Naive thymus-derived CD4-positive, alpha-beta T cell (primary cell): ENCODE results near the gene OSBPL5. TPM values are rescaled to one million over a fixed set of nuclear protein-coding genes. Genes with fewer than 3 reads are reported as not detected.

Experiments used
- ATAC-seq: fragments of 150-1000 bp; cut with Tn5 transposase; 2 replicates; pipeline ENCODE4 v1.10.0; 2021; ENCODE audit warnings: mild to moderate bottlenecking, moderate library complexity
- CTCF ChIA-PET: fragments of 350-600 bp; sonication (Branson Sonifier 250); formaldehyde crosslinking; loops from one replicate; lab custom pipeline; 2021; ENCODE audit warnings: antibody characterized with exemption; lab: Charles Lee
- POLR2A ChIA-PET: fragments of 350-600 bp; sonication (Branson Sonifier 250); formaldehyde crosslinking; loops from one replicate; lab custom pipeline; 2021; ENCODE audit warnings: antibody characterized with exemption, inconsistent platforms; lab: Charles Lee
- DNase-seq, 9 donors: peaks; one replicate each; pipeline versions ENCODE4 v3.0.0 to v3.0.0-alpha.2; 2020 to 2022; ENCODE audit warnings: mixed read lengths in 1 of 9
- H3K27ac ChIP-seq: one replicate; pipeline ENCODE4 v1.7.0; 2013; ENCODE audit warnings: mild to moderate bottlenecking, low read depth, low read length, moderate library complexity
- H3K27me3 ChIP-seq, 2 donors: one replicate each; pipeline ENCODE4 v1.7.0; 2013; ENCODE audit warnings: low read length in 2 of 2, mild to moderate bottlenecking in 2 of 2, moderate library complexity in 2 of 2; ENCODE audit not compliant: control insufficient read depth in 2 of 2, insufficient read depth in 2 of 2
- H3K36me3 ChIP-seq, 3 experiments: 1 replicate in 2 of 3; 2 replicates in 1 of 3; pipeline ENCODE4 v1.7.0; 2013; ENCODE audit warnings: low read length in 3 of 3, mild to moderate bottlenecking in 3 of 3, moderate library complexity in 1 of 3; ENCODE audit not compliant: insufficient read depth in 3 of 3, control insufficient read depth in 2 of 3
- H3K4me1 ChIP-seq, 2 donors: one replicate each; pipeline ENCODE4 v1.7.0; 2013; ENCODE audit warnings: low read length in 2 of 2, mild to moderate bottlenecking in 2 of 2, moderate library complexity in 1 of 2; ENCODE audit not compliant: control insufficient read depth in 2 of 2, insufficient read depth in 2 of 2
- H3K4me3 ChIP-seq: 2 replicates; pipeline ENCODE4 v1.7.0; 2013; ENCODE audit warnings: mild to moderate bottlenecking, low read length
- H3K9me3 ChIP-seq, 3 experiments: 1 replicate in 2 of 3; 2 replicates in 1 of 3; pipeline ENCODE4 v1.7.0; 2013; ENCODE audit warnings: low read length in 3 of 3; ENCODE audit not compliant: control insufficient read depth in 2 of 3
- H3K27ac Mint-ChIP-seq, 9 donors: one replicate each; pipeline ENCODE4 v1.8.0; 2020 to 2022; ENCODE audit warnings: mixed read lengths in 9 of 9, mild to moderate bottlenecking in 8 of 9, moderate library complexity in 5 of 9, inconsistent platforms in 2 of 9
- H3K27me3 Mint-ChIP-seq, 5 donors: one replicate each; pipeline ENCODE4 v1.8.0; 2021 to 2022; ENCODE audit warnings: mixed read lengths in 5 of 5, mild to moderate bottlenecking in 1 of 5
- H3K36me3 Mint-ChIP-seq, 5 donors: one replicate each; pipeline ENCODE4 v1.8.0; 2020 to 2022; ENCODE audit warnings: mixed read lengths in 5 of 5, mild to moderate bottlenecking in 3 of 5, inconsistent platforms in 1 of 5
- H3K4me1 Mint-ChIP-seq, 7 donors: one replicate each; pipeline ENCODE4 v1.8.0; 2020 to 2022; ENCODE audit warnings: mixed read lengths in 7 of 7, mild to moderate bottlenecking in 3 of 7, inconsistent platforms in 1 of 7
- H3K4me3 Mint-ChIP-seq, 10 donors: one replicate each; pipeline ENCODE4 v1.8.0; 2020 to 2022; ENCODE audit warnings: mild to moderate bottlenecking in 10 of 10, mixed read lengths in 10 of 10, moderate library complexity in 6 of 10, inconsistent platforms in 2 of 10
- H3K9me3 Mint-ChIP-seq, 11 donors: one replicate each; pipeline ENCODE4 v1.8.0; 2020 to 2022; ENCODE audit warnings: mixed read lengths in 11 of 11, mild to moderate bottlenecking in 4 of 11, inconsistent platforms in 1 of 11, moderate library complexity in 1 of 11
- intact Hi-C, 2 donors: fragments of 100-400 bp; cut with micrococcal nuclease; formaldehyde crosslinking; loops; one replicate each; pipeline ENCODE4 v1.15.1; 2023
- polyA plus RNA-seq, 2 donors: library from polyadenylated mRNA; unstranded; fragments of 300-500 nt; fragmentation: Illumina TruSeq; gene quantifications; one replicate each; pipeline ENCODE4 v1.2.3, GENCODE V29; 2021
- total RNA-seq, 6 experiments: library from RNA in 5 of 6; stranded (reverse) in 5 of 6; gene quantifications; 1 replicate in 5 of 6; 2 replicates in 1 of 6; pipeline ENCODE4 v1.2.3 and lab custom pipeline; 2021 to 2026

OSBPL5 gene
- total and polyA plus RNA-seq, 7 experiments from 2014 or later = 0.51 to 76.7 (median 5.5) TPM

GRCh38 chr11:3052109-3052479 lies 113.0 kb downstream of the OSBPL5 start:
- H3K4me3 Mint-ChIP-seq = no peak overlapping the region
- intact Hi-C loops = no loop called here
- H3K27ac ChIP-seq = no peak overlapping the region
- no peak overlapping the region for H3K4me3 ChIP-seq
- H3K27ac Mint-ChIP-seq = no peak overlapping the region
- CTCF ChIA-PET = no interaction called here
- peaks cover 0 to 9% (median 6%) of the 10 kb centered on the region in 5 donors for H3K36me3 Mint-ChIP-seq
- H3K9me3 Mint-ChIP-seq = no peaks in the 10 kb centered on the region
- ATAC-seq = no peak
- no peaks in the 10 kb centered on the region for H3K27me3 ChIP-seq
- H3K9me3 ChIP-seq = no peaks in the 10 kb centered on the region
- H3K4me1 ChIP-seq = peaks cover 18 to 29% of the 10 kb centered on the region in 2 donors
- H3K27me3 Mint-ChIP-seq = no peaks in the 10 kb centered on the region
- H3K36me3 ChIP-seq = peaks cover 0 to 39% (median 0%) of the 10 kb centered on the region in 3 experiments
- POLR2A ChIA-PET = no interaction called here
- peaks cover 37 to 59% (median 55%) of the 10 kb centered on the region in 7 donors for H3K4me1 Mint-ChIP-seq
- no peak for DNase-seq

- ChIA-PET CTCF (interaction anchor here (1.2 to 1.4 kb wide), 2 partner anchors 13 to 76 kb away, joined by 3 read pairs; no protein-coding TSS in a partner anchor), POLR2A (no interaction called here)
- ATAC-seq = no peak
- intact Hi-C loops = no loop called here
- no peaks in the 10 kb centered on the region for H3K27me3 ChIP-seq
- Mint-ChIP-seq H3K27ac (peak overlapping the region in 2 of 9 donors; percentile 44 to 62), H3K27me3 (no peaks in the 10 kb centered on the region), H3K9me3 (no peaks in the 10 kb centered on the region), H3K4me1 (peaks cover 37 to 58% (median 54%) of the 10 kb centered on the region in 7 donors), H3K36me3 (peaks cover 0 to 9% (median 6%) of the 10 kb centered on the region in 5 donors), H3K4me3 (peak overlapping the region in 1 of 10 donors; percentile 65)
- DNase-seq = no peak
- no peaks in the 10 kb centered on the region for H3K9me3 ChIP-seq
- H3K36me3 ChIP-seq = peaks cover 0 to 37% (median 0%) of the 10 kb centered on the region in 3 experiments
- H3K27ac ChIP-seq = no peak overlapping the region
- H3K4me3 ChIP-seq = no peak overlapping the region
- peaks cover 17 to 27% of the 10 kb centered on the region in 2 donors for H3K4me1 ChIP-seq
Observed at GRCh38 chr11:3051196-3052108, 113.7 kb downstream of the OSBPL5 start.

- ChIA-PET POLR2A (no interaction called here), CTCF (interaction anchor here (1.2 to 1.4 kb wide), 2 partner anchors 12 to 75 kb away, joined by 3 read pairs; no protein-coding TSS in a partner anchor)
- H3K27ac Mint-ChIP-seq = peak overlapping the region in 3 of 9 donors; percentile 6 to 93 (median 46)
- H3K4me3 Mint-ChIP-seq = peak overlapping the region in 1 of 10 donors; percentile 9
- Histone ChIP-seq H3K4me1 (peaks cover 8 to 18% of the 10 kb centered on the region in 2 donors), H3K27me3 (no peaks in the 10 kb centered on the region), H3K4me3 (no peak overlapping the region), H3K9me3 (no peaks in the 10 kb centered on the region), H3K36me3 (peaks cover 0 to 45% (median 0%) of the 10 kb centered on the region in 3 experiments), H3K27ac (no peak overlapping the region)
- no peak for ATAC-seq
- no peaks in the 10 kb centered on the region for H3K9me3 Mint-ChIP-seq
- no peak for DNase-seq
- peaks cover 0 to 9% (median 6%) of the 10 kb centered on the region in 5 donors for H3K36me3 Mint-ChIP-seq
- peaks cover 31 to 50% (median 46%) of the 10 kb centered on the region in 7 donors for H3K4me1 Mint-ChIP-seq
- intact Hi-C loops = no loop called here
- H3K27me3 Mint-ChIP-seq = no peaks in the 10 kb centered on the region
Observed at GRCh38 chr11:3050386-3051195, 114.5 kb downstream of the OSBPL5 start.

- H3K27me3 Mint-ChIP-seq = no peaks in the 10 kb centered on the region
- peak overlapping the region in 3 of 9 donors; percentile 8 to 93 (median 76) for H3K27ac Mint-ChIP-seq
- peak overlapping the region in 1 of 10 donors; percentile 71 for H3K4me3 Mint-ChIP-seq
- Histone ChIP-seq H3K9me3 (no peaks in the 10 kb centered on the region), H3K4me3 (no peak overlapping the region), H3K36me3 (peaks cover 0 to 53% (median 0%) of the 10 kb centered on the region in 3 experiments), H3K27me3 (no peaks in the 10 kb centered on the region), H3K4me1 (peaks cover 4 to 15% of the 10 kb centered on the region in 2 donors), H3K27ac (no peak overlapping the region)
- intact Hi-C loops = no loop called here
- ChIA-PET CTCF (interaction anchor here (0.6 to 1.4 kb wide), 3 partner anchors 11 to 74 kb away, joined by 3 read pairs; no protein-coding TSS in a partner anchor), POLR2A (no interaction called here)
- peaks cover 26 to 44% (median 40%) of the 10 kb centered on the region in 7 donors for H3K4me1 Mint-ChIP-seq
- ATAC-seq (peak; percentile 92), DNase-seq (peak in 1 of 9 donors; percentile 34)
- peaks cover under 1 to 8% (median 5%) of the 10 kb centered on the region in 5 donors for H3K36me3 Mint-ChIP-seq
- no peaks in the 10 kb centered on the region for H3K9me3 Mint-ChIP-seq
Observed at GRCh38 chr11:3049430-3050243, 115.5 kb downstream of the OSBPL5 start.

GRCh38 chr11:3047637-3048036 lies 117.5 kb downstream of the OSBPL5 start:
- DNase-seq (no peak), ATAC-seq (no peak)
- H3K27me3 ChIP-seq = no peaks in the 10 kb centered on the region
- CTCF ChIA-PET = no interaction called here
- no peak overlapping the region for H3K27ac ChIP-seq
- H3K36me3 Mint-ChIP-seq = peaks cover 0 to 3% (median 2%) of the 10 kb centered on the region in 5 donors
- no peaks in the 10 kb centered on the region for H3K27me3 Mint-ChIP-seq
- no peak overlapping the region for H3K4me3 ChIP-seq
- intact Hi-C loops = no loop called here
- peaks cover 0 to 51% (median 0%) of the 10 kb centered on the region in 3 experiments for H3K36me3 ChIP-seq
- H3K27ac Mint-ChIP-seq = peak overlapping the region in 2 of 9 donors; percentile 16 to 43
- no peaks in the 10 kb centered on the region for H3K9me3 Mint-ChIP-seq
- H3K9me3 ChIP-seq = no peaks in the 10 kb centered on the region
- H3K4me3 Mint-ChIP-seq = no peak overlapping the region
- peaks cover 23 to 41% (median 34%) of the 10 kb centered on the region in 7 donors for H3K4me1 Mint-ChIP-seq
- POLR2A ChIA-PET = interaction anchor here (0.8 kb wide), 1 partner anchor 8 kb away, joined by 3 read pairs; no protein-coding TSS in a partner anchor
- peaks cover 4 to 15% of the 10 kb centered on the region in 2 donors for H3K4me1 ChIP-seq
